Measurements from ENCODE around the gene TWIST1. TPM values are rescaled to one million over a fixed set of nuclear protein-coding genes. Genes with fewer than 3 reads are reported as not detected.

Gene TWIST1
- total RNA-seq, 1 donor, result 0.27 TPM

DNA sequence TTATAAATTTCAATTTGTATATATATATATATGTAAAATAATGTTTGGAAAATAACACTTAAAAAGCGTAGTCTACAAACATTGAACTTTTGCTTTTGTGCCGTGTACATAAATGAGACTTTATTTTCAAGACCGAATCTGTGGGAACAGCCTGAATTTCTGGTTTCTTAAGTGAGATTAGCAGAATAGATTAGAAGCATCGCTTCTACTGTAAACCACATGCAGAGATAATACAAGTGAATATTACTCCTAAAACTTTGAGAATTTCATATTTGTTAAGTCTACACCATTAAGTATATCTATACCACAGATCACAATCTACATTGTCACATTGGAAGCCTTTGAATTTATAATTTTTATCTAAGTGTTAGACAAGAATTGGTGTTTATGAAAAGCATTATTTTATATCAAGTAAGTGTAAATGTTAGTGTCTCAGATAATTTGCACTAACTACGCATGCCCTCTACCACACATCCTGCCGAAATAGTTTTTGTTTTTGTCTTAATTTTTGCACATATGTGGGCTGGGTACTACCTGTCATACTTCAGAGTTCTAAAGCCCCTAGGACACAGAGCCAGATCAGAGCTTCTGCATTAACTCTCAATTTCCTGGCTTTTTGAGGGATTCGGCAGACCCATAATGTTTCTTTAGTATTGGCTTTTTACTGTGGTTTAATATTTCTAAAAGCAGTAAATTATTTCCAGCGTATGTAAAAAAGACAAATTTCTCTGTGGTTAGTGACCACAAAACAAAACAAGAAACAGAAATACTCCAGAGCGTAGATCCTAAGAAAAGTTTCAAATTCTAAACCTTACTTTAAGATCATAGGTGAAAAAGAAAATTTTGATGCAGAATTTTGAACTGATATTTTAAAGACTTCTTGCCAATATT lies 20.0 kb downstream of the TWIST1 start:
- no peak for DNase-seq (ENCODE audit: low read depth in 2 of 3, low spot score in 2 of 3)

DNA sequence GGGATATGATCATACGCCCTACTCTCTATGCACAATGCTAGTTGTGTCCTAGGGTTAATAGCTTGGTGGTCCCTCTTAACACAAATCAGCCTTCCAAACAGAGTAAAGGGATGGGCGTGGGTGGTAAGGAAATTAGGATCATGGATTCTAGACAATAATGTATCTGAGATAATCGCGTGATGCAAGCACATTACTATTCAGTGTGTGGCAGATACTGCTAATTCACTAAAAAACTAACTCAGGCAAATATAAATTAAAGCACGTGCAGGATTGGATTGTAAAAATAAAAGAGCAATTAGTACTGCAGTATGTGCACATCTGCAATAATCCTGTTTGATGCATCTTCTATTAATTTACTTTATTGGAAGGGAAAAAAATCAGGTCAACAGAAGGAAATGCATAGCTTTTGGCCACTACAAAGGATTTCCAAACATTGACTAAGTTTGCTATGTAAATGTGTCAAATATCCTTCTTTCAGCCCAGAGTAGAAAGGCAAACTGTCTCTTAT lies 22.0 kb downstream of the TWIST1 start:
- no peak for DNase-seq (ENCODE audit: low read depth in 2 of 3, low spot score in 2 of 3)

DNA sequence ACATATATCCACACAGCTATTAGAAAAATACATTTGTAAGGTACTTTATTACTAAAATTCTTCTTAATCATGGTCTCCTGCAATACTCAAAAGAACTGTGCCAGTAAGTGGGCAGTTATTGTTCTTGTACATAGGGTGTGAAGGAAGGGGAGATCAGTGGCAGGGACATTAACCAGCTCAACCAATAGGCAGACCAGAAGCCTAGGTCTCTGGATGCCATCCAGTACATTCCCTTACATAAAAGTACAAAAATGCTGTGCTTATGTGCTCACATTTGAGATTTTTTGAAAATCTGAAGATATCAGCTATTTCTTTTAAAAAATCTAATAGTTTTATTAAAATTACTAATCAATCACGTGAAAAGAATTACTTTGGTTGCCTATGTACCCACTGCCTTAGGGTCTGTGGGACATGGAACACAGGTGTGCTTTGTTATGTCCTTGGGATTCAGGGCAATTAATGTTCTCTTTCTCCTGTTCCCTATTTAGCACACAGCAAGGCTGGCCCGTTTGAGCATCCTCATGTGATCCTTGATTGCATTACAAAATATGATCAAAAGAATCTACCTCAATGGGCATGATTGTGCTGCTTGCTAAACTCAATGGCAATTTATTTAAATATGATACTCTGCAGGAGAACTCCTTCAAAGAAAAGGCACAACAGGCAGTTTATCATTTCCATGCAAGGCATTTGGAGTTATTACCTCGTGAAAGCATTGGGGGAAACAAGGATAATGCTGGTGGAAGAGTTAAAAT lies 22.7 kb downstream of the TWIST1 start:
- DNase-seq (ENCODE audit: low read depth in 2 of 3, low spot score in 2 of 3), result no peak

DNA sequence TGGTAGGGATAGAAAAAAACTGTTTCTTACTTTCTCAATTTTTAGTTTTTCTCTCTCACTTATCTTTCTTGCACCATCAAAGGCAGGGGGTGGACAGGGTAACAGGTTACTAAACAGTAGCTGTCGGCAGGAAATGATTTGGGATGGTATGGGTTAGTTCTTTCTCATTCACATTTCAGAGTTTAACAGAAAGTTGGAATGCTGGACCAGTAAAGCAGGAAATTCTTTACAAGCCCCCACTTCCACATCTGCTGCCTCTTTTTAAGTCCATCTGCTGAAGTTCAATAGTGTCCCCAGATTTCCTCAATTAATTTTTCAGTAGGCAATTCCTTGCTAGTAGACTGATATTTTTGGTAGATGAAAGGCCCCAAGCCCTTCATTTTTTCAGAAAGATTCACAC lies 23.3 kb downstream of the TWIST1 start:
- DNase-seq (ENCODE audit: low read depth in 2 of 3, low spot score in 2 of 3), result no peak

DNA sequence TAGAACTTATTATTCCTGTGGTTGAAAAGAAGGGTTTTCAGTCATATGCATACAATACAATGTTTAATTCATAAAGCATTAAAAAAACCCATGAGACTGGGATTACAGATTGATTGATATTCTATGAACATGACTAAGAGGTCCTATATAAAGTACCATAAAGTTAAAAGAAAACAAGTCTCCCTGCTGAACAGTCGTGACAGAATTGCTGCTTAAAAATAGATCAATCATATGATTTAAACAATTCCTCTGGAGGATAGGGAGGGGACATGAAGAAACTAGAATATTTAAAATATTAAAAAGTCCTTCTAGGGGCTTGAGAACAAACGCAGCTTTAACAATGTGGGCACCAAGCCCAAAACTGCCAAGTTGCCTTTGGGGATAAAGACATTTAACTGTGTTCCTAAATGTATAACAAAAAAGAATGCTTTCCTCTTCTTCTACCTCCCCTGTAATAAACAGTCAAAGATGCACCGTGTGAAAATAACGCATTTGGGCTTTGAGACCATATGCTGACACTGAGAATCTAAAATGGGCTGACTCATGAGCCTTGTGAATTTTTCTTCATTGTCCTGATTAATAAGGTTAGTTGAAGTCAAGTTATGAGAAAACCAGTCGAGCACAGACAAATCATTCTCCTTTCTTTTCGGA lies 25.8 kb downstream of the TWIST1 start:
- no peak for DNase-seq (ENCODE audit: low read depth in 2 of 3, low spot score in 2 of 3)

DNA sequence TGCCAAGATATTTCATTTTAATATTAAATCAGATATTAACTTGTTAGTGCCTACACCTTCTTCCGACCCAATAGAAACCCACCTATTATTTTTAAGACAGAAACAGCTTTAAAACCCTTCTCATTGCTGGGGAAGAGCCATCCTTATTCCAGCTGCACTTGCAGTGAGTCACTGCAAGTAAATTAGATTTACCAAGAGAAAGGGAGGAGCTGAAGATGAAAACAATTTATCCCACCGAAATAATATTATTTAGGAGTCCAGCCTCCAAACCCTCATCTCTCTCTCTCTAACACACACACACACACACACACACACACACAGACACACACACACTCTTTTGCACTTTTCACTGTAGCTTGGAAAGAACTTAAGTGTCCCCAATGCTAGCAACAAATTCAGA lies 26.9 kb downstream of the TWIST1 start:
- DNase-seq (ENCODE audit: low read depth in 2 of 3, low spot score in 2 of 3), result no peak

DNA sequence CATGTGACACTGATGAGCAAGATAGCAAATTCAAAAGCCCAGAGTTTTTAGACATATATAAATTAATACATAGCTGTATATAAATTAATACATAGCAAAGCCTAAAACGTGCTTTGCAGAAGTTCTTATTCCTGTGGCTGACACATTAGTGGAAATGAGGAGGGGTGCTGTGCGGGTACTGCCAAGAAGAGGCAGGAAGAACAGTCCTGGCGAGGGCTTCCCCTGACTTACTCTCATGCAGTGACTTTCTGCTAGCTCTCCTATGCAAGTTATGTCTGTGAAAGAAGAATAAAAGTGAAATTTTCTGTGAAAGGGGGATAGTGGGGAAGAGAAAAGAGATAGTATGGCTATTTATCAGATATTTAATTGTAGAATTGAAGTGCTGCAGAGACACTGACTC lies 27.6 kb downstream of the TWIST1 start:
- DNase-seq (ENCODE audit: low read depth in 2 of 3, low spot score in 2 of 3), result peak in 1 of 3 donors; percentile 36

DNA sequence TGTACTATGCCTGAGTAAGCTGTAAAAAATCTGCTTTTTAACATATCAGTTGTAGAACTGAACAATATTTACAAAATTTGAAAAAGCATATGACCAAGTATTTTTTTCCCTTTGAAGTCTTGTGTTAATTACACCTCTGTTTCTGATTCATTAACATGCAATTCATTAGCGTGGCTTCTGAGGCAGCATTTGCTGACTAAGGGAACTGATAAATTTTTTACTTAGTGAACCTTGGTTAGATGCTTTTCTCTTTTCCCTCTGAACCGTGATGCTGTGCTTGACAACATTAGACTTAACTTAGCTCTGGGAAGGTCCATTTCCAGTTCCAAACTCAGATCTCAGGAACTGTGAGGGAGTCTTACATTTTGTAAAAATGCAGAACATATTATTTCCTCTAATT lies 28.1 kb downstream of the TWIST1 start:
- no peak for DNase-seq (ENCODE audit: low read depth in 2 of 3, low spot score in 2 of 3)

DNA sequence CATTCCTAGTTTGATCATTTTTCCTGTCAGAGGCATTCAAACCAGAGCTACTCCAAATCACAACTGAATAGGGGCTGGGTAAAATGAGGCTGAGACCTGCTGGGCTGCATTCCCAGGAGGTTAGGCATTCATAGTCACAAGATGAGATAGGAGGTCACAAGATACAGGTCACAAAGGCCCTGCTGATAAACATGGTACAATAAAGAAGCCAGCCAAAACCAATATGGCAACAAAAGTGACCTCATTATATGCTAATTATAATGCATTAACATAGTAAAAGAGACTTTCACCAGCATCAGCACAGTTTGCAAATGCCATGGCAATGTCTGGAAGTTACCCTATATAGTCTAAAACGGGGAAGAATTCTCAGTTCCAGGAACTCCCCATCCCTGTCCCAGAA lies 37.3 kb downstream of the TWIST1 start:
- no peak for DNase-seq (ENCODE audit: low read depth in 2 of 3, low spot score in 2 of 3)

DNA sequence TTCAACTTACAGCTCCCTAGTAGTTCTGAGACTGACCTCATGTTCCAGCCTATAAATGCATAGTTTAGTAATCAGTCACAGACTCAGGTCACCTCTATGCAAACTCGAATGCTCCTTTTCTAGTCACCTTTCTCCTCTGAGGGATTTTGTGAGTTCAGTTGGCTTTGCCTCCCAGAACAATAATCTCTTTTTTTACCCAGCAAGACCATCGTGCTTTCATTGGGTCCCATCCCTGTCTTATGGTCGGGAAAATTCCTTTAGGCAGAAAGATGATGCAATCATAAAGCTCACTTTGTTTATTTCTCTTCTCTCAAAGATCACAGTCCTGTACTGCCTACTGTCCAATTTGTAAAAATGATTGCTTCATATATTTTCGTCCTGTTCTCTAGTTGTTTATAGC lies 38.4 kb downstream of the TWIST1 start:
- DNase-seq (ENCODE audit: low read depth in 2 of 3, low spot score in 2 of 3), result no peak

DNA sequence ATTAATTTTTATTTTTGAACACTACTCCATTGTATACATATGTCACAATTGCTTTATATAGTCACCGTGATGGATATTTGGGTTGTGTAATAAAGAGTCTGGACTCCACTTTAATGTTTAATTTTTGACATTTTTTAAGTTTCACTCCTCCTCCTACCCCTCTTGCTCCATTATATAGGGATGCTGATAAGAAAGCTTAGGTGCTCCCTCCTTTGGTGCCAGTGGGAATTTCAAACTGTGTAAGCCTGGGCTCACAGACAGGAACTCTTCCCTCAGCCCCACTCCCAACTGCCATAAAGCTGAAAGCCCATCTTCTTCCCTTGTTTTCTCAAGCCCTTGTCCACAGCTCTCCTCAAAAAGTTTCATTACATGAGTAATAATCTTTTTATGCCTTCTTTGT lies 47.6 kb downstream of the TWIST1 start:
- DNase-seq (ENCODE audit: low read depth in 2 of 3, low spot score in 2 of 3), result no peak

DNA sequence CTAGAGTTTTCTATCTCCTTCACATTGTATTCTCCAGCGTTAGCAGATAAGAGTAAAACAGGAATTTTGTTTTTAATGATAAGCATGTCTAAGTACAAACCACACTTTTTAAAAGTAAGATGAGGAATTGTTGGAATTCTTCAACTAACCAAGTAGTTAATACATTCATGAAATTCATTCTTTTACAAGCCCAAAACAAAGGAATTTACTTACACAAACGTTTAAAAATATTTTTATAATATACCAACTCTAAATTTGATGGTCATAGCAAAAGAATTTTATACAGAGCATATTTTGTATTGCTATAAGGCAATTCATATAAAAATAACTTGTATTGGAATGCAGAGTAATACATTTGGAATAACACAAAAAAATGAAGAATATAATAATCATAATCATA lies 51.3 kb downstream of the TWIST1 start:
- DNase-seq (ENCODE audit: low read depth in 2 of 3, low spot score in 2 of 3), result no peak

Other genes with a start within 250 kb of the TWIST1 start
- gene FERD3L, start 27.8 kb upstream of the TWIST1 start, total RNA-seq, result not detected